SK-N-SH treated with all-trans-retinoic acid at 6 μM for 48 hours (cell line): ENCODE results near the gene GALNT12.

Experiments used
- ATAC-seq: fragments of 200-7000 bp; cut with Tn5 transposase; 3 replicates; pipeline ENCODE4 v1.9.1; 2020; ENCODE audit warnings: mild to moderate bottlenecking, moderate library complexity
- ARNTL ChIP-seq: fragments of 450-650 bp; formaldehyde crosslinking; IDR thresholded peaks from 2 replicates; pipeline ENCODE4 v1.5.0; 2020; ENCODE audit warnings: low read depth, mild to moderate bottlenecking, moderate library complexity, borderline replicate concordance
- CREB5 ChIP-seq: fragments of 250-450 bp; sonication (Bioruptor Pico); IDR thresholded peaks from 2 replicates; pipeline ENCODE4 v1.5.1; 2020; ENCODE audit warnings: low read depth, mild to moderate bottlenecking, moderate library complexity
- CSDC2 ChIP-seq: fragments of 250-450 bp; sonication (Bioruptor Pico); IDR thresholded peaks from 2 replicates; pipeline ENCODE4 v1.5.0; 2020; ENCODE audit warnings: mild to moderate bottlenecking, moderate library complexity
- CSRNP3 ChIP-seq: fragments of 250-450 bp; sonication (Bioruptor Pico); IDR thresholded peaks from 2 replicates; pipeline ENCODE4 v1.5.1; 2021; ENCODE audit warnings: mild to moderate bottlenecking, moderate library complexity
- ESRRG ChIP-seq: fragments of 250-450 bp; sonication (Bioruptor Pico); IDR thresholded peaks from 2 replicates; pipeline ENCODE4 v1.6.1; 2021; ENCODE audit warnings: mild to moderate bottlenecking
- GLIS3 ChIP-seq: fragments of 250-450 bp; sonication (Bioruptor Pico); IDR thresholded peaks from 2 replicates; pipeline ENCODE4 v1.5.0; 2020; ENCODE audit warnings: mild to moderate bottlenecking, moderate library complexity
- ISL1 ChIP-seq: fragments of 250-450 bp; sonication (Bioruptor Pico); IDR thresholded peaks from 2 replicates; pipeline ENCODE4 v2.1.2; 2022; ENCODE audit warnings: mild to moderate bottlenecking, moderate library complexity
- OSR1 ChIP-seq: fragments of 250-450 bp; sonication (Bioruptor Pico); IDR thresholded peaks from 2 replicates; pipeline ENCODE4 v1.8.0; 2022; ENCODE audit warnings: moderate library complexity, mild to moderate bottlenecking, inconsistent platforms
- PATZ1 ChIP-seq: fragments of 250-450 bp; sonication (Bioruptor Pico); IDR thresholded peaks from 2 replicates; pipeline ENCODE4 v1.8.0; 2020; ENCODE audit warnings: mild to moderate bottlenecking, moderate library complexity, borderline replicate concordance
- PPARA ChIP-seq: fragments of 250-450 bp; sonication (Bioruptor Pico); IDR thresholded peaks from 2 replicates; pipeline ENCODE4 v1.5.0; 2020; ENCODE audit warnings: mild to moderate bottlenecking, borderline replicate concordance
- RARB ChIP-seq: fragments of 250-450 bp; sonication (Bioruptor Pico); IDR thresholded peaks from 2 replicates; pipeline ENCODE4 v1.8.0; 2021; ENCODE audit warnings: mild to moderate bottlenecking, moderate library complexity
- SNAI2 ChIP-seq: fragments of 250-450 bp; sonication (Bioruptor Pico); IDR thresholded peaks from 2 replicates; pipeline ENCODE4 v1.5.0; 2020; ENCODE audit warnings: mild to moderate bottlenecking, moderate library complexity
- TOX ChIP-seq: fragments of 250-450 bp; sonication (Bioruptor Pico); IDR thresholded peaks from 2 replicates; pipeline ENCODE4 v1.8.0; 2021; ENCODE audit warnings: mild to moderate bottlenecking, moderate library complexity, borderline replicate concordance
- ZC3H10 ChIP-seq: fragments of 250-450 bp; sonication (Bioruptor Pico); IDR thresholded peaks from 2 replicates; pipeline ENCODE4 v1.5.1; 2021; ENCODE audit warnings: mild to moderate bottlenecking, moderate library complexity
- ZFP3 ChIP-seq: fragments of 250-450 bp; sonication (Bioruptor Pico); IDR thresholded peaks from 2 replicates; pipeline ENCODE4 v1.5.0; 2020; ENCODE audit warnings: mild to moderate bottlenecking, moderate library complexity
- ZFP30 ChIP-seq: fragments of 450-650 bp; formaldehyde crosslinking; IDR thresholded peaks from 2 replicates; pipeline ENCODE4 v1.5.0; 2022; ENCODE audit warnings: mild to moderate bottlenecking, moderate library complexity
- ZNF565 ChIP-seq: fragments of 450-650 bp; formaldehyde crosslinking; conservative IDR thresholded peaks from 2 replicates; pipeline ENCODE4 v1.5.0; 2020; ENCODE audit warnings: low read depth, mild to moderate bottlenecking, moderate library complexity
- ZNF70 ChIP-seq: fragments of 450-650 bp; formaldehyde crosslinking; IDR thresholded peaks from 2 replicates; pipeline ENCODE4 v1.5.0; 2020; ENCODE audit warnings: mild to moderate bottlenecking, moderate library complexity
- ZNF8 ChIP-seq: fragments of 450-650 bp; formaldehyde crosslinking; IDR thresholded peaks from 2 replicates; pipeline ENCODE4 v1.5.0; 2020; ENCODE audit warnings: mild to moderate bottlenecking, moderate library complexity
- TF ChIP-seq, protein P1 (sequence below): fragments of 250-450 bp; sonication (Bioruptor Pico); IDR thresholded peaks from 2 replicates; pipeline ENCODE4 v1.5.0; 2020; ENCODE audit warnings: mild to moderate bottlenecking, moderate library complexity
- TF ChIP-seq, protein P2 (sequence below): fragments of 250-450 bp; sonication (Bioruptor Pico); IDR thresholded peaks from 2 replicates; pipeline ENCODE4 v1.8.0; 2021; ENCODE audit warnings: low read depth, mild to moderate bottlenecking, moderate library complexity, borderline replicate concordance

Gene GALNT12

GRCh38 chr9:98821831-98822230, 14.4 kb downstream of the GALNT12 start:
- TF ChIP-seq RARB: no peak
- TF ChIP-seq CSDC2: no peak
- no peak for TF ChIP-seq ZNF70 (CRISPR knock-in tag)
- TF ChIP-seq ZFP30 (CRISPR knock-in tag): no peak
- TF ChIP-seq ZNF565 (CRISPR knock-in tag): no peak
- no peak for TF ChIP-seq CREB5 (CRISPR knock-in tag)
- TF ChIP-seq, protein P1, sequence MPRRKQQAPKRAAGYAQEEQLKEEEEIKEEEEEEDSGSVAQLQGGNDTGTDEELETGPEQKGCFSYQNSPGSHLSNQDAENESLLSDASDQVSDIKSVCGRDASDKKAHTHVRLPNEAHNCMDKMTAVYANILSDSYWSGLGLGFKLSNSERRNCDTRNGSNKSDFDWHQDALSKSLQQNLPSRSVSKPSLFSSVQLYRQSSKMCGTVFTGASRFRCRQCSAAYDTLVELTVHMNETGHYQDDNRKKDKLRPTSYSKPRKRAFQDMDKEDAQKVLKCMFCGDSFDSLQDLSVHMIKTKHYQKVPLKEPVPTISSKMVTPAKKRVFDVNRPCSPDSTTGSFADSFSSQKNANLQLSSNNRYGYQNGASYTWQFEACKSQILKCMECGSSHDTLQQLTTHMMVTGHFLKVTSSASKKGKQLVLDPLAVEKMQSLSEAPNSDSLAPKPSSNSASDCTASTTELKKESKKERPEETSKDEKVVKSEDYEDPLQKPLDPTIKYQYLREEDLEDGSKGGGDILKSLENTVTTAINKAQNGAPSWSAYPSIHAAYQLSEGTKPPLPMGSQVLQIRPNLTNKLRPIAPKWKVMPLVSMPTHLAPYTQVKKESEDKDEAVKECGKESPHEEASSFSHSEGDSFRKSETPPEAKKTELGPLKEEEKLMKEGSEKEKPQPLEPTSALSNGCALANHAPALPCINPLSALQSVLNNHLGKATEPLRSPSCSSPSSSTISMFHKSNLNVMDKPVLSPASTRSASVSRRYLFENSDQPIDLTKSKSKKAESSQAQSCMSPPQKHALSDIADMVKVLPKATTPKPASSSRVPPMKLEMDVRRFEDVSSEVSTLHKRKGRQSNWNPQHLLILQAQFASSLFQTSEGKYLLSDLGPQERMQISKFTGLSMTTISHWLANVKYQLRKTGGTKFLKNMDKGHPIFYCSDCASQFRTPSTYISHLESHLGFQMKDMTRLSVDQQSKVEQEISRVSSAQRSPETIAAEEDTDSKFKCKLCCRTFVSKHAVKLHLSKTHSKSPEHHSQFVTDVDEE: no peak
- no peak for ATAC-seq

DNA sequence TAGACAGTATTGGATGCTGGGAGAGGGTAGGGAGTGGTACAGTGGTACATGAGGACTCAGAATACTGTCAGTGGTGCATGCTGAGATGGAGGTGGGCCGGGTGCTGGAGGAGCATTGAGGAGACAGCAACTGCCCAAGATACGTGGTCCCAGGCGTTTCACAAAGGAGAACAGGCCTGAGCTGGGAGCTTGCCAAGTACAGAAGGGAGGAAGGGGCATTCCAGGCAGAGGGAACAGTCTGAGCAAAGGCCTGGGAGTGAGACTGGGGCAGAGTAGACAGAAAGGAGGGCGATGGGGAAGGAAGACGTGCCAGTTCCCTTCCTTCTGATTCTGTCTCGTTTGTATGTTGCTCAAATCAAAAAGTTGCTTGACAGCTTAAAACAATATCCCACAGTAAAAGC, 15.2 kb downstream of the GALNT12 start:
- no peak for TF ChIP-seq CREB5 (CRISPR knock-in tag)
- no peak for TF ChIP-seq ESRRG (CRISPR knock-in tag)
- no peak for TF ChIP-seq ZFP30 (CRISPR knock-in tag)
- TF ChIP-seq GLIS3: no peak
- TF ChIP-seq CSRNP3: no peak
- no peak for TF ChIP-seq OSR1 (CRISPR knock-in tag)
- no peak for TF ChIP-seq ZC3H10
- no peak for TF ChIP-seq PPARA (CRISPR knock-in tag)
- TF ChIP-seq, all 23 proteins: peak for 0
- no peak for ATAC-seq

GRCh38 chr9:98823666-98824334, 16.3 kb downstream of the GALNT12 start:
- TF ChIP-seq ESRRG (CRISPR knock-in tag) (no peak), ZFP30 (CRISPR knock-in tag) (no peak), ARNTL (CRISPR knock-in tag) (no peak), RARB (no peak), CSRNP3 (no peak), PATZ1 (no peak), ZC3H10 (no peak), SNAI2 (no peak), ZNF565 (CRISPR knock-in tag) (no peak), ZNF8 (CRISPR knock-in tag) (no peak), OSR1 (CRISPR knock-in tag) (no peak), ISL1 (CRISPR knock-in tag) (no peak), GLIS3 (no peak), TOX (CRISPR knock-in tag) (no peak), PPARA (CRISPR knock-in tag) (no peak), ZFP3 (no peak)
- TF ChIP-seq, protein P2, sequence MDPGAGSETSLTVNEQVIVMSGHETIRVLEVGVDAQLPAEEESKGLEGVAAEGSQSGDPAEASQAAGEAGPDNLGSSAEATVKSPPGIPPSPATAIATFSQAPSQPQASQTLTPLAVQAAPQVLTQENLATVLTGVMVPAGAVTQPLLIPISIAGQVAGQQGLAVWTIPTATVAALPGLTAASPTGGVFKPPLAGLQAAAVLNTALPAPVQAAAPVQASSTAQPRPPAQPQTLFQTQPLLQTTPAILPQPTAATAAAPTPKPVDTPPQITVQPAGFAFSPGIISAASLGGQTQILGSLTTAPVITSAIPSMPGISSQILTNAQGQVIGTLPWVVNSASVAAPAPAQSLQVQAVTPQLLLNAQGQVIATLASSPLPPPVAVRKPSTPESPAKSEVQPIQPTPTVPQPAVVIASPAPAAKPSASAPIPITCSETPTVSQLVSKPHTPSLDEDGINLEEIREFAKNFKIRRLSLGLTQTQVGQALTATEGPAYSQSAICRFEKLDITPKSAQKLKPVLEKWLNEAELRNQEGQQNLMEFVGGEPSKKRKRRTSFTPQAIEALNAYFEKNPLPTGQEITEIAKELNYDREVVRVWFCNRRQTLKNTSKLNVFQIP (CRISPR knock-in tag): no peak
- TF ChIP-seq, protein P1: no peak
- no peak for ATAC-seq
